Kidney capillary endothelial cell (primary cell): Measurements from ENCODE around the gene SHROOM2.
"Not testable (repeated sequence)": the region's sequence is repeated elsewhere in the genome, so short reads cannot be mapped to it uniquely, and the experiment has no call there.

ENCODE experiments used
- DNase-seq: peaks from one replicate; pipeline ENCODE4 v3.0.0-alpha.2; 2018; ENCODE audit warnings: low spot score

The SHROOM2 gene

GRCh38 chrX:9781941-9782340, 4.3 kb upstream of the SHROOM2 start:
- DNase-seq = no peak

- no peak for DNase-seq
Measured at GRCh38 chrX:9784332-9784731, 1.9 kb upstream of the SHROOM2 start.

GRCh38 chrX:9785254-9785943, 830 bp upstream of the SHROOM2 start:
- no peak for DNase-seq

- no peak for DNase-seq
Measured at GRCh38 chrX:9786798-9787635, 788 bp downstream of the SHROOM2 start.

GRCh38 chrX:9788911-9789310, 2.7 kb downstream of the SHROOM2 start:
- no peak for DNase-seq

GRCh38 chrX:9789555-9789954, 3.3 kb downstream of the SHROOM2 start:
- DNase-seq = no peak

- no peak for DNase-seq
Measured at GRCh38 chrX:9790866-9791265, 4.6 kb downstream of the SHROOM2 start.

- no peak for DNase-seq
Measured at GRCh38 chrX:9794495-9794894, 8.3 kb downstream of the SHROOM2 start.

- DNase-seq = no peak
Measured at GRCh38 chrX:9797384-9798360, 11.4 kb downstream of the SHROOM2 start.

GRCh38 chrX:9802737-9803136, 16.5 kb downstream of the SHROOM2 start:
- no peak for DNase-seq

- no peak for DNase-seq
Measured at GRCh38 chrX:9804444-9804843, 18.2 kb downstream of the SHROOM2 start.

- no peak for DNase-seq
Measured at GRCh38 chrX:9805956-9806355, 19.7 kb downstream of the SHROOM2 start.

GRCh38 chrX:9807355-9808182, 21.3 kb downstream of the SHROOM2 start:
- no peak for DNase-seq

- not testable (repeated sequence) for DNase-seq
Measured at GRCh38 chrX:9809876-9810275, 23.6 kb downstream of the SHROOM2 start.

- DNase-seq = not testable (repeated sequence)
Measured at GRCh38 chrX:9811086-9811485, 24.9 kb downstream of the SHROOM2 start.

GRCh38 chrX:9816084-9816700, 30.0 kb downstream of the SHROOM2 start:
- DNase-seq = no peak

- DNase-seq = no peak
Measured at GRCh38 chrX:9821572-9821971, 35.3 kb downstream of the SHROOM2 start.

- DNase-seq = no peak
Measured at GRCh38 chrX:9824554-9824953, 38.3 kb downstream of the SHROOM2 start.

GRCh38 chrX:9825129-9825790, 39.0 kb downstream of the SHROOM2 start:
- no peak for DNase-seq

- DNase-seq = no peak
Measured at GRCh38 chrX:9825966-9826365, 39.7 kb downstream of the SHROOM2 start.
